RWPE2 (cell line): Measurements from ENCODE around the gene CELF2.

Source experiments
- ATAC-seq: fragments of 200-7000 bp; cut with Tn5 transposase; 3 replicates; pipeline ENCODE4 v1.9.1; 2021; ENCODE audit warnings: low read depth
- DNase-seq: peaks from one replicate; pipeline ENCODE4 v3.0.0-alpha.2; 2020; ENCODE audit warnings: low spot score
- H3K27ac ChIP-seq: fragments of 450-650 bp; 2 replicates; pipeline ENCODE4 v1.5.1; 2017; ENCODE audit warnings: mild to moderate bottlenecking; ENCODE audit not compliant: poor library complexity, severe bottlenecking
- H3K27me3 ChIP-seq: fragments of 250-450 bp; sonication (Bioruptor Pico); 2 replicates; pipeline ENCODE4 v1.5.1; 2021; ENCODE audit warnings: mild to moderate bottlenecking, moderate library complexity; ENCODE audit not compliant: insufficient read depth, poor library complexity, severe bottlenecking
- H3K36me3 ChIP-seq: fragments of 250-450 bp; sonication (Bioruptor Pico); 2 replicates; pipeline ENCODE4 v1.5.1; 2020; ENCODE audit warnings: low read depth, mild to moderate bottlenecking, moderate library complexity
- H3K4me1 ChIP-seq: fragments of 250-450 bp; sonication (Bioruptor Pico); 2 replicates; pipeline ENCODE4 v1.5.1; 2021; ENCODE audit warnings: mild to moderate bottlenecking, moderate library complexity; ENCODE audit not compliant: insufficient read depth, poor library complexity, severe bottlenecking
- H3K4me3 ChIP-seq: fragments of 250-450 bp; sonication (Bioruptor Pico); 2 replicates; pipeline ENCODE4 v1.5.1; 2021; ENCODE audit warnings: mild to moderate bottlenecking, moderate library complexity; ENCODE audit not compliant: severe bottlenecking
- H3K9me3 ChIP-seq: fragments of 250-450 bp; sonication (Bioruptor Pico); 2 replicates; pipeline ENCODE4 v1.5.1; 2021; ENCODE audit warnings: mild to moderate bottlenecking, moderate library complexity; ENCODE audit not compliant: severe bottlenecking
- TF ChIP-seq, protein P1 (sequence below): fragments of 450-650 bp; IDR thresholded peaks from one replicate; pipeline ENCODE4 v1.5.1; 2017; ENCODE audit warnings: mild to moderate bottlenecking, moderate library complexity; ENCODE audit not compliant: poor library complexity, severe bottlenecking

The CELF2 gene

GRCh38 chr10:11311027-11311426 is 293.4 kb downstream of the CELF2 start:
- peaks cover 5% of the 10 kb centered on the region for H3K9me3 ChIP-seq
- no peaks in the 10 kb centered on the region for H3K27me3 ChIP-seq
- no peak overlapping the region for H3K4me3 ChIP-seq
- ATAC-seq (no peak), DNase-seq (no peak)
- H3K4me1 ChIP-seq = no peaks in the 10 kb centered on the region
- no peaks in the 10 kb centered on the region for H3K36me3 ChIP-seq
- no peak overlapping the region for H3K27ac ChIP-seq
- TF ChIP-seq, protein P1, sequence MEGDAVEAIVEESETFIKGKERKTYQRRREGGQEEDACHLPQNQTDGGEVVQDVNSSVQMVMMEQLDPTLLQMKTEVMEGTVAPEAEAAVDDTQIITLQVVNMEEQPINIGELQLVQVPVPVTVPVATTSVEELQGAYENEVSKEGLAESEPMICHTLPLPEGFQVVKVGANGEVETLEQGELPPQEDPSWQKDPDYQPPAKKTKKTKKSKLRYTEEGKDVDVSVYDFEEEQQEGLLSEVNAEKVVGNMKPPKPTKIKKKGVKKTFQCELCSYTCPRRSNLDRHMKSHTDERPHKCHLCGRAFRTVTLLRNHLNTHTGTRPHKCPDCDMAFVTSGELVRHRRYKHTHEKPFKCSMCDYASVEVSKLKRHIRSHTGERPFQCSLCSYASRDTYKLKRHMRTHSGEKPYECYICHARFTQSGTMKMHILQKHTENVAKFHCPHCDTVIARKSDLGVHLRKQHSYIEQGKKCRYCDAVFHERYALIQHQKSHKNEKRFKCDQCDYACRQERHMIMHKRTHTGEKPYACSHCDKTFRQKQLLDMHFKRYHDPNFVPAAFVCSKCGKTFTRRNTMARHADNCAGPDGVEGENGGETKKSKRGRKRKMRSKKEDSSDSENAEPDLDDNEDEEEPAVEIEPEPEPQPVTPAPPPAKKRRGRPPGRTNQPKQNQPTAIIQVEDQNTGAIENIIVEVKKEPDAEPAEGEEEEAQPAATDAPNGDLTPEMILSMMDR = no peak

DNA sequence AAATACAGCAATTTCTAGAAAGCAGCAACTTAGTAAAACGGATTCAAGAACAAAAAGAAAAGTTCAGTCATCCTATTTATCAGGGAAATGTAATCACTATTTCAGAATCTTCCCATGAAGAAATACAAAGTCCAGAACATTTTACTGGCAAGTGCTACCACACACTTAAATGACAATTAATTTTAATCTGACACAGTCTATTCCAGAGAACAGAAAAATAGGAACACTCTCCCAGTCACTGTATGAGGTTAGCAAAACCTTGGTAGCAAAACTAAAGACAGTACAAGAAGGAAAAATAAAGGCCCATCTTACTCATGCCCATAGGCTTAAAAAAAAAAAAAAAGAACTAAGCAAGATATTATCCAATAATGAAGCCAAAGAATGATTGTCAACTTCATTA is 295.8 kb downstream of the CELF2 start:
- TF ChIP-seq, protein P1 = no peak
- Histone ChIP-seq H3K9me3 (no peaks in the 10 kb centered on the region), H3K4me1 (no peaks in the 10 kb centered on the region), H3K27ac (no peak overlapping the region), H3K4me3 (no peak overlapping the region), H3K36me3 (no peaks in the 10 kb centered on the region), H3K27me3 (no peaks in the 10 kb centered on the region)
- ATAC-seq = no peak
- DNase-seq = no peak

GRCh38 chr10:11317936-11318670 is 300.4 kb downstream of the CELF2 start:
- TF ChIP-seq, protein P1 = no peak
- Histone ChIP-seq H3K27me3 (no peaks in the 10 kb centered on the region), H3K9me3 (no peaks in the 10 kb centered on the region), H3K36me3 (no peaks in the 10 kb centered on the region), H3K27ac (no peak overlapping the region), H3K4me3 (no peak overlapping the region), H3K4me1 (no peaks in the 10 kb centered on the region)
- DNase-seq (no peak), ATAC-seq (no peak)

- TF ChIP-seq, protein P1 = no peak
- no peaks in the 10 kb centered on the region for H3K36me3 ChIP-seq
- H3K4me1 ChIP-seq = no peaks in the 10 kb centered on the region
- no peaks in the 10 kb centered on the region for H3K9me3 ChIP-seq
- ATAC-seq (no peak), DNase-seq (no peak)
- no peaks in the 10 kb centered on the region for H3K27me3 ChIP-seq
- no peak overlapping the region for H3K27ac ChIP-seq
- no peak overlapping the region for H3K4me3 ChIP-seq
These were observed 301.3 kb downstream of the CELF2 start for GRCh38 chr10:11318826-11319598.
